H1 (cell line): ENCODE results near the gene PRR23C. TPM values are rescaled to one million over a fixed set of nuclear protein-coding genes. Genes with fewer than 3 reads are reported as not detected.

ENCODE experiments used
- CTCF ChIA-PET: fragments of 300-600 bp; sonication (Branson Sonifier 250); formaldehyde crosslinking; loops from one replicate; lab custom pipeline; 2021; ENCODE audit not compliant: partially characterized antibody; lab: Charles Lee
- POLR2A ChIA-PET: fragments of 300-600 bp; sonication (Branson Sonifier 250); formaldehyde crosslinking; loops from one replicate; lab custom pipeline; 2021; ENCODE audit warnings: inconsistent platforms; ENCODE audit not compliant: partially characterized antibody; lab: Charles Lee
- DNase-seq, 2 experiments: peaks; one replicate each; pipeline versions ENCODE4 v3.0.0 to v3.0.0-alpha.2; 2010 to 2022; ENCODE audit warnings: low spot score in 2 of 2, low read depth in 1 of 2, mixed read lengths in 1 of 2
- FAIRE-seq: peaks from 2 replicates; lab custom pipeline; 2011; peaks lifted over from hg19 to GRCh38; lab: Jason Lieb, UNC
- H2AFZ ChIP-seq: 2 replicates; pipeline ENCODE4 v1.8.1; 2012; ENCODE audit warnings: low read length, inconsistent platforms
- H2AK5ac ChIP-seq: 2 replicates; pipeline ENCODE4 v1.6.1; 2013; ENCODE audit warnings: low read depth, low read length
- H2BK120ac ChIP-seq: replicated peaks from 2 replicates; pipeline ENCODE3; 2013; ENCODE audit warnings: low read depth, low read length, inconsistent platforms
- H2BK12ac ChIP-seq: 2 replicates; pipeline ENCODE4 v1.6.1; 2013; ENCODE audit warnings: low read depth, low read length
- H2BK15ac ChIP-seq: 2 replicates; pipeline ENCODE4 v1.6.1; 2013; ENCODE audit warnings: low read length
- H2BK20ac ChIP-seq: 2 replicates; pipeline ENCODE4 v1.6.1; 2013; ENCODE audit warnings: low read length
- H2BK5ac ChIP-seq: 2 replicates; pipeline ENCODE4 v1.6.1; 2013; ENCODE audit warnings: low read depth, low read length
- H3K14ac ChIP-seq: 2 replicates; pipeline ENCODE4 v1.6.1; 2013; ENCODE audit warnings: inconsistent platforms; ENCODE audit not compliant: insufficient read length
- H3K18ac ChIP-seq: 2 replicates; pipeline ENCODE4 v1.6.1; 2013; ENCODE audit warnings: low read length; ENCODE audit errors: extremely low read depth
- H3K23ac ChIP-seq: 2 replicates; pipeline ENCODE4 v1.6.1; 2013; ENCODE audit warnings: inconsistent platforms; ENCODE audit not compliant: insufficient read length
- H3K23me2 ChIP-seq: 2 replicates; pipeline ENCODE4 v1.6.1; 2013; ENCODE audit warnings: low read depth, low read length
- H3K27ac ChIP-seq: 2 replicates; pipeline ENCODE4 v1.6.1; 2011; ENCODE audit warnings: low read depth, low read length, inconsistent platforms
- H3K27me3 ChIP-seq, 4 experiments: replicated peaks in 1 of 4; 1 replicate in 1 of 4; 2 replicates in 3 of 4; pipeline versions ENCODE4 v1.6.1 to v1.8.1; 2011 to 2013; ENCODE audit warnings: low read length in 3 of 4, mild to moderate bottlenecking in 3 of 4, inconsistent platforms in 2 of 4, mixed read lengths in 2 of 4, moderate library complexity in 1 of 4; ENCODE audit not compliant: control insufficient read depth in 3 of 4, insufficient read depth in 3 of 4; ENCODE audit errors: extremely low read depth in 1 of 4
- H3K36me3 ChIP-seq, 4 experiments: 2 replicates each; pipeline versions ENCODE4 v1.6.1 to v1.8.1; 2011 to 2013; ENCODE audit warnings: mild to moderate bottlenecking in 4 of 4, low read length in 3 of 4, moderate library complexity in 2 of 4, control low read depth in 1 of 4, inconsistent platforms in 1 of 4; ENCODE audit not compliant: insufficient read depth in 4 of 4, control insufficient read depth in 2 of 4
- H3K4ac ChIP-seq: replicated peaks from 2 replicates; pipeline ENCODE3; 2013; ENCODE audit warnings: low read length, low read depth, mixed read lengths, inconsistent platforms; ENCODE audit not compliant: insufficient read length
- H3K4me1 ChIP-seq, 4 experiments: replicated peaks in 1 of 4; 1 replicate in 1 of 4; 2 replicates in 3 of 4; pipeline versions ENCODE4 v1.6.1 to v1.8.1; 2011 to 2013; ENCODE audit warnings: low read length in 3 of 4, inconsistent platforms in 2 of 4, mixed read lengths in 1 of 4; ENCODE audit not compliant: insufficient read depth in 4 of 4, control insufficient read depth in 3 of 4
- H3K4me2 ChIP-seq, 2 experiments: 2 replicates each; pipeline versions ENCODE4 v1.6.1 to v1.8.1; 2011 to 2013; ENCODE audit warnings: low read depth in 2 of 2, low read length in 2 of 2, control low read depth in 1 of 2, inconsistent platforms in 1 of 2, mild to moderate bottlenecking in 1 of 2; ENCODE audit not compliant: insufficient read depth in 1 of 2
- H3K4me3 ChIP-seq, 4 experiments: fragments of 200-600, 300-600 bp in 1 of 4; sonication (generic), shearing (Covaris generic), sonication (Bioruptor Twin) in 1 of 4; 2 replicates each; pipeline versions ENCODE4 v1.5.1 to v1.8.1; 2011 to 2016; ENCODE audit warnings: low read length in 4 of 4, low read depth in 3 of 4, control low read depth in 2 of 4, inconsistent platforms in 2 of 4, mild to moderate bottlenecking in 2 of 4, mixed read lengths in 1 of 4, moderate library complexity in 1 of 4; ENCODE audit not compliant: insufficient read depth in 2 of 4; ENCODE audit errors: extremely low read depth in 1 of 4
- H3K56ac ChIP-seq: replicated peaks from 2 replicates; pipeline ENCODE3; 2013; ENCODE audit warnings: low read depth, mild to moderate bottlenecking, mixed read lengths, low read length, inconsistent platforms; ENCODE audit not compliant: insufficient read length
- H3K79me1 ChIP-seq: 2 replicates; pipeline ENCODE4 v1.6.1; 2013; ENCODE audit warnings: low read depth, low read length, control low read depth
- H3K79me2 ChIP-seq, 2 experiments: 2 replicates each; pipeline versions ENCODE4 v1.6.1 to v1.8.1; 2012 to 2013; ENCODE audit warnings: low read length in 2 of 2, mild to moderate bottlenecking in 2 of 2, inconsistent platforms in 1 of 2; ENCODE audit not compliant: insufficient read depth in 2 of 2, control insufficient read depth in 1 of 2
- H3K9ac ChIP-seq, 4 experiments: replicated peaks in 1 of 4; 1 replicate in 1 of 4; 2 replicates in 3 of 4; pipeline versions ENCODE4 v1.6.1 to v1.8.1; 2011 to 2013; ENCODE audit warnings: low read depth in 3 of 4, low read length in 3 of 4, control low read depth in 2 of 4, mild to moderate bottlenecking in 2 of 4, moderate library complexity in 2 of 4, inconsistent platforms in 1 of 4; ENCODE audit errors: extremely low read depth in 1 of 4
- H3K9me3 ChIP-seq, 2 experiments: 2 replicates each; pipeline versions ENCODE4 v1.6.1 to v1.8.1; 2012 to 2013; ENCODE audit warnings: mild to moderate bottlenecking in 2 of 2, moderate library complexity in 2 of 2, control low read depth in 1 of 2, inconsistent platforms in 1 of 2, low read depth in 1 of 2, low read length in 1 of 2, mixed read lengths in 1 of 2; ENCODE audit not compliant: insufficient read depth in 2 of 2
- H4K20me1 ChIP-seq, 2 experiments: replicated peaks in 1 of 2; 2 replicates each; pipeline versions ENCODE3 to v1.8.1; 2011 to 2013; ENCODE audit warnings: inconsistent platforms in 2 of 2, low read length in 2 of 2, mild to moderate bottlenecking in 1 of 2; ENCODE audit not compliant: insufficient read depth in 2 of 2, control insufficient read depth in 1 of 2
- H4K5ac ChIP-seq: 2 replicates; pipeline ENCODE4 v1.6.1; 2013; ENCODE audit warnings: low read length, low read depth, mixed read lengths, inconsistent platforms; ENCODE audit not compliant: insufficient read length
- H4K8ac ChIP-seq: 2 replicates; pipeline ENCODE4 v1.8.0; 2013; ENCODE audit warnings: mild to moderate bottlenecking, moderate library complexity, low read length, inconsistent platforms; ENCODE audit not compliant: insufficient read depth; ENCODE audit errors: extremely low read depth
- H4K91ac ChIP-seq: replicated peaks from 2 replicates; pipeline ENCODE3; 2013; ENCODE audit warnings: low read length, mixed read lengths, inconsistent platforms; ENCODE audit not compliant: insufficient read length
- CTCF ChIP-seq, 3 experiments: IDR thresholded peaks; 1 replicate in 2 of 3; 2 replicates in 1 of 3; pipeline versions ENCODE4 v1.5.1 to v1.6.1; 2011; ENCODE audit warnings: low read length in 3 of 3, mild to moderate bottlenecking in 3 of 3, inconsistent platforms in 2 of 3, low read depth in 1 of 3, moderate library complexity in 1 of 3; ENCODE audit not compliant: insufficient read depth in 1 of 3; ENCODE audit errors: control extremely low read depth in 1 of 3
- RAD21 ChIP-seq, 2 experiments: IDR thresholded peaks in 1 of 2; conservative IDR thresholded peaks in 1 of 2; 2 replicates each; pipeline ENCODE4 v1.6.1; 2011; ENCODE audit warnings: low read depth in 2 of 2, low read length in 2 of 2, improper control_type of control experiment in 1 of 2, inconsistent platforms in 1 of 2, mild to moderate bottlenecking in 1 of 2, moderate library complexity in 1 of 2
- RNF2 ChIP-seq: fragments of 200-900, 300-1000 bp; sonication (generic); IDR thresholded peaks from 2 replicates; pipeline ENCODE4 v1.7.1; 2016; ENCODE audit warnings: borderline replicate concordance, low read depth, mild to moderate bottlenecking, antibody characterized with exemption, low read length; ENCODE audit not compliant: poor library complexity, severe bottlenecking; ENCODE audit errors: missing control alignments
- SP2 ChIP-seq: IDR thresholded peaks from 2 replicates; pipeline ENCODE4 v1.6.1; 2012; ENCODE audit warnings: mild to moderate bottlenecking, low read length, inconsistent platforms
- WGBS, 2 experiments: shearing (Covaris generic) in 1 of 2; methylation state at CpG; one replicate each; pipeline versions ENCODE4 v1.1.6 to v1.1.7; 2013 to 2015; ENCODE audit warnings: low lambda C conversion rate in 2 of 2, mixed read lengths in 2 of 2, inconsistent platforms in 1 of 2, low coverage in 1 of 2, missing lambda C conversion rate in 1 of 2; ENCODE audit not compliant: insufficient replicate concordance in 2 of 2, insufficient coverage in 1 of 2, insufficient read length in 1 of 2; ENCODE audit errors: extremely low coverage in 1 of 2, missing lambda C conversion rate in 1 of 2; 5-methylcytosine and 5-hydroxymethylcytosine counted together
- polyA plus RNA-seq, 7 experiments: library from polyadenylated mRNA; depleted of rRNA in 3 of 7; stranded (reverse) in 5 of 7; unstranded in 2 of 7; fragments of >200 nt in 5 of 7; fragments of 200-250 nt in 2 of 7; gene quantifications; 1 replicate in 5 of 7; 2 replicates in 1 of 7; 4 replicates in 1 of 7; pipeline versions ENCODE4 v1.2.1 to v1.2.3, GENCODE V29; 2011 to 2013; ENCODE audit warnings: missing spikeins in 2 of 7, mixed read lengths in 2 of 7
- total RNA-seq: library from RNA; stranded (reverse); fragmentation: NEBNext Ultra II Directional; extraction: Animal tissue kit (Norgen Biotek cat#: 25700); gene quantifications from 2 replicates; pipeline ENCODE4 v1.2.1, GENCODE V29; 2021

The PRR23C gene
- total and polyA plus RNA-seq, 2 of the 8 experiments (the other 6 are each of a cell fraction or from before 2014, with no cell fraction given): not detected

- Histone ChIP-seq H3K23me2 (no peaks in the 10 kb centered on the region; the same call in 1 of the 2 replicates), H2BK5ac (no peak within 1 kb of the TSS), H2AFZ (no peak within 1 kb of the TSS), H2AK5ac (no peak within 1 kb of the TSS), H3K4ac (no peak within 1 kb of the TSS), H4K5ac (no peak within 1 kb of the TSS), H3K23ac (no peak within 1 kb of the TSS), H2BK120ac (no peak within 1 kb of the TSS), H4K8ac (no peak within 1 kb of the TSS), H3K56ac (no peak within 1 kb of the TSS), H3K4me3 (no peak within 1 kb of the TSS), H3K79me1 (no peaks in the 10 kb centered on the region), H3K9me3 (peaks cover 2 to 14% of the 10 kb centered on the region in 2 experiments; a peak in 1 of 4 replicates), H2BK12ac (no peak within 1 kb of the TSS), H2BK20ac (no peak within 1 kb of the TSS), H2BK15ac (no peak within 1 kb of the TSS), H3K18ac (no peak within 1 kb of the TSS), H3K36me3 (no peaks in the 10 kb centered on the region), H3K4me1 (no peaks in the 10 kb centered on the region), H3K14ac (no peak within 1 kb of the TSS), H3K27ac (no peak within 1 kb of the TSS), H4K20me1 (no peaks in the 10 kb centered on the region), H3K9ac (no peak within 1 kb of the TSS), H3K4me2 (no peak within 1 kb of the TSS), H3K79me2 (no peaks in the 10 kb centered on the region), H4K91ac (no peak within 1 kb of the TSS), H3K27me3 (no peaks in the 10 kb centered on the region)
- CTCF ChIA-PET: interaction anchor here (0.8 to 1.3 kb wide), 4 partner anchors 10 to 165 kb away, joined by 3 to 6 read pairs (median 4); no protein-coding TSS in a partner anchor
- POLR2A ChIA-PET: no interaction called here
- FAIRE-seq: no peak
- WGBS, 2 experiments: 92% methylated on average over 19 of the region's 19 CpGs; no CpG with 5 or more reads in 1 of the 2 experiments
- TF ChIP-seq CTCF (IDR thresholded peaks at IDR 0.05; ENCODE audit: control extremely low read depth in 1 of 3, insufficient read depth in 1 of 3, low read depth in 1 of 3, low read length in 3 of 3) (peak in 2 of 3 experiments; percentile 32 to 47; a peak in 2 of 4 replicates), RNF2 (no peak), SP2 (no peak), RAD21 (IDR thresholded peaks at IDR 0.05 in 1 of 2, conservative IDR thresholded peaks at IDR 0.05 in 1 of 2; ENCODE audit: low read depth in 2 of 2, low read length in 2 of 2) (peak in 1 of 2 experiments; percentile 12; a peak in 1 of 4 replicates)
- peak in 1 of 2 experiments; percentile 51 for DNase-seq
Measured at GRCh38 chr3:139020868-139021234, 23.8 kb downstream of the PRR23C start, which contains the start of gene PRR23B. PRR23B (minus strand) TSS chr3:139020926; CDS start chr3:139020661, 265 bp downstream.
